ENCODE results near the gene HSPA4L. TPM values are rescaled to one million over a fixed set of nuclear protein-coding genes. Genes with fewer than 3 reads are reported as not detected.

HSPA4L gene
- total RNA-seq, 2 experiments from 2014 or later, result 0.02 to 0.27 TPM

Other genes with a start within 250 kb of the HSPA4L start
- under 1 TPM in 1 of 2 experiments, not detected in 1; 0.21 TPM for gene INTU, start 149.4 kb upstream of the HSPA4L start, total RNA-seq
- not detected for gene SLC25A31, start 51.9 kb upstream of the HSPA4L start, total RNA-seq
- 10 to 100 TPM; 51.3 to 61.4 TPM for gene PLK4, start 98.6 kb downstream of the HSPA4L start, total RNA-seq
- gene MFSD8, start 182.9 kb downstream of the HSPA4L start, total RNA-seq, result 10 to 100 TPM; 18.1 to 18.7 TPM
- 10 to 100 TPM; 22.8 to 26.7 TPM for gene ABHD18, start 183.1 kb downstream of the HSPA4L start, total RNA-seq

All from activated CD4-positive, alpha-beta T cell treated with anti-CD3 and anti-CD28 coated beads, Interleukin-2, amount 10 ng/mL, durations not matched to agents 7 days and 5 days (primary cell).